ENCODE measurements around the gene AHI1. TPM values are rescaled to one million over a fixed set of nuclear protein-coding genes. Genes with fewer than 3 reads are reported as not detected.

Gene AHI1
- total RNA-seq, 3 donors from 2014 or later (not counting 1 experiment from before 2014, with no cell fraction given): 24.0 to 40.3 (median 32.4) TPM

DNA sequence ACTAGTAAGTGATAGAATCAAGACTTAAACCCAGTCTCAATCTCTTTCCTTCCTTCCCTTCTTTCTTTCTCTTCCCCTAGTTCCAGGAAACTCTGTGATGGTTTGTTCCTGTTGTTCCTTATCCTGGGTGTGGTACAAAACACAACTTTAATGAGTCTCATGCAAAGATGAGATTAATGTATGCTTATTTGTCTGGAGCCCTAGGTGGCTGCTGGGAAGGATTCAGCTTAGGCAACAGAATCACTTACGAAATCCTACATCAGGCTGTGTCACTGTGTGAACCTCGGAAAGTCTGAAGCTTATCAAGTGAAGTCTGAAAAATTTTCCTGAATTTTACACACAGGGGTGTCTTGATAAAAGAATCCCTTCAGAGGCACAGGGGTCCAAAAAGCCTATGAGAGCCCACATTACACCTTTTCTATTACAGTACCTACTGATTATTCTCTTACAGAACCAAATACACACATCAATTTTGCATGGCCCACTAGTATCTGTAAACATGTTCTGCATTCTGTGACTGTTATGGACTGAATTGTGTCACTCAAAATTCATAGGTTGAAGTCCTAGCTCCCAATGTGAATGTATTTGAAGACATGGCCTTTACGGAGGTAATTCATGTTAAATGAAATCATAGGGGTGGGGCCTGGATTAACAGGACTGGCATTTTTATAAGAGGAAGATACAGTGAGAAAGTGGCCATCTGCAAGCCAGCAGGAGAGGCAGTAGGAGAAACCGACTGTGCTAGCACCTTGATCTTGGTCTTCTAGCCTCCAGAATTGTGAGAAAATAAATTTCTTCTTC is 171.7 kb downstream of the AHI1 start:
- Mint-ChIP-seq H3K27ac (no peak overlapping the region), H3K27me3 (ENCODE audit: low read depth in 2 of 2) (no peaks in the 10 kb centered on the region), H3K9me3 (no peaks in the 10 kb centered on the region), H3K36me3 (no peaks in the 10 kb centered on the region), H3K4me3 (no peak overlapping the region), H3K4me1 (peaks cover 11 to 18% of the 10 kb centered on the region in 2 donors)
- Histone ChIP-seq H3K36me3 (ENCODE audit: control insufficient read depth, insufficient read depth, low read length) (no peaks in the 10 kb centered on the region), H3K27me3 (ENCODE audit: control insufficient read depth, insufficient read depth, low read length) (no peaks in the 10 kb centered on the region), H3K27ac (ENCODE audit: low read length) (no peak overlapping the region), H3K4me3 (ENCODE audit: low read length) (no peak overlapping the region), H3K4me1 (ENCODE audit: control insufficient read depth, insufficient read depth, low read length) (peaks cover 3% of the 10 kb centered on the region), H3K9me3 (ENCODE audit: control insufficient read depth, insufficient read depth, low read length) (no peaks in the 10 kb centered on the region)
- 88% methylated on average over 3 of the region's 4 CpGs for WGBS (ENCODE audit: insufficient coverage)
- ATAC-seq: no peak
- TF ChIP-seq, protein P1, sequence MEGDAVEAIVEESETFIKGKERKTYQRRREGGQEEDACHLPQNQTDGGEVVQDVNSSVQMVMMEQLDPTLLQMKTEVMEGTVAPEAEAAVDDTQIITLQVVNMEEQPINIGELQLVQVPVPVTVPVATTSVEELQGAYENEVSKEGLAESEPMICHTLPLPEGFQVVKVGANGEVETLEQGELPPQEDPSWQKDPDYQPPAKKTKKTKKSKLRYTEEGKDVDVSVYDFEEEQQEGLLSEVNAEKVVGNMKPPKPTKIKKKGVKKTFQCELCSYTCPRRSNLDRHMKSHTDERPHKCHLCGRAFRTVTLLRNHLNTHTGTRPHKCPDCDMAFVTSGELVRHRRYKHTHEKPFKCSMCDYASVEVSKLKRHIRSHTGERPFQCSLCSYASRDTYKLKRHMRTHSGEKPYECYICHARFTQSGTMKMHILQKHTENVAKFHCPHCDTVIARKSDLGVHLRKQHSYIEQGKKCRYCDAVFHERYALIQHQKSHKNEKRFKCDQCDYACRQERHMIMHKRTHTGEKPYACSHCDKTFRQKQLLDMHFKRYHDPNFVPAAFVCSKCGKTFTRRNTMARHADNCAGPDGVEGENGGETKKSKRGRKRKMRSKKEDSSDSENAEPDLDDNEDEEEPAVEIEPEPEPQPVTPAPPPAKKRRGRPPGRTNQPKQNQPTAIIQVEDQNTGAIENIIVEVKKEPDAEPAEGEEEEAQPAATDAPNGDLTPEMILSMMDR (IDR thresholded peaks at IDR 0.05): no peak
- intact Hi-C loops (cut with micrococcal nuclease): no loop called here
- no peak for DNase-seq

GRCh38 chr6:135324531-135324930 is 173.0 kb downstream of the AHI1 start:
- intact Hi-C loops (cut with micrococcal nuclease): no loop called here
- Histone ChIP-seq H3K36me3 (ENCODE audit: control insufficient read depth, insufficient read depth, low read length) (no peaks in the 10 kb centered on the region), H3K4me1 (ENCODE audit: control insufficient read depth, insufficient read depth, low read length) (peaks cover 3% of the 10 kb centered on the region), H3K27ac (ENCODE audit: low read length) (no peak overlapping the region), H3K4me3 (ENCODE audit: low read length) (no peak overlapping the region), H3K9me3 (ENCODE audit: control insufficient read depth, insufficient read depth, low read length) (no peaks in the 10 kb centered on the region), H3K27me3 (ENCODE audit: control insufficient read depth, insufficient read depth, low read length) (no peaks in the 10 kb centered on the region)
- WGBS (ENCODE audit: insufficient coverage): 85% methylated on average over 3 of the region's 4 CpGs
- H3K27ac Mint-ChIP-seq: no peak overlapping the region
- H3K4me3 Mint-ChIP-seq: no peak overlapping the region
- ATAC-seq (no peak), DNase-seq (no peak)
- no peaks in the 10 kb centered on the region for H3K36me3 Mint-ChIP-seq
- TF ChIP-seq, protein P1 (IDR thresholded peaks at IDR 0.05): no peak
- H3K27me3 Mint-ChIP-seq (ENCODE audit: low read depth in 2 of 2): no peaks in the 10 kb centered on the region
- no peaks in the 10 kb centered on the region for H3K9me3 Mint-ChIP-seq
- peaks cover 11 to 18% of the 10 kb centered on the region in 2 donors for H3K4me1 Mint-ChIP-seq

GRCh38 chr6:135323979-135324378 is 173.6 kb downstream of the AHI1 start:
- H3K4me1 ChIP-seq (ENCODE audit: control insufficient read depth, insufficient read depth, low read length): peaks cover 3% of the 10 kb centered on the region
- ATAC-seq (no peak), DNase-seq (no peak)
- intact Hi-C loops (cut with micrococcal nuclease): no loop called here
- H3K4me3 ChIP-seq (ENCODE audit: low read length): no peak overlapping the region
- H3K9me3 ChIP-seq (ENCODE audit: control insufficient read depth, insufficient read depth, low read length): no peaks in the 10 kb centered on the region
- H3K27ac ChIP-seq (ENCODE audit: low read length): no peak overlapping the region
- Mint-ChIP-seq H3K36me3 (no peaks in the 10 kb centered on the region), H3K27ac (no peak overlapping the region), H3K27me3 (ENCODE audit: low read depth in 2 of 2) (no peaks in the 10 kb centered on the region), H3K4me1 (peaks cover 11 to 18% of the 10 kb centered on the region in 2 donors), H3K4me3 (no peak overlapping the region), H3K9me3 (no peaks in the 10 kb centered on the region)
- WGBS (ENCODE audit: insufficient coverage): no CpG with 5 or more reads among the region's 2 CpGs
- no peaks in the 10 kb centered on the region for H3K36me3 ChIP-seq (ENCODE audit: control insufficient read depth, insufficient read depth, low read length)
- H3K27me3 ChIP-seq (ENCODE audit: control insufficient read depth, insufficient read depth, low read length): no peaks in the 10 kb centered on the region
- TF ChIP-seq, protein P1 (IDR thresholded peaks at IDR 0.05): no peak
